ENCODE results near the gene MRPL4.

- no peak for TF ChIP-seq POLR2A (IDR thresholded peaks at IDR 0.05)
- TF ChIP-seq CTCF (IDR thresholded peaks at IDR 0.05) = no peak
- no peak for TF ChIP-seq POLR2AphosphoS5 (IDR thresholded peaks at IDR 0.05)
These were observed 23.6 kb upstream of the MRPL4 start for GRCh38 chr19:10228393-10228792.

All from breast epithelium (tissue), 3 donors.